HCT116 (cell line): ENCODE measurements around the gene APCDD1L. TPM values are rescaled to one million over a fixed set of nuclear protein-coding genes. Genes with fewer than 3 reads are reported as not detected.

Experiments used
- ATAC-seq: fragments of 200-7000 bp; cut with Tn5 transposase; 2 replicates; pipeline ENCODE4 v1.9.1; 2020; ENCODE audit warnings: mild to moderate bottlenecking, moderate library complexity
- BruUV-seq: library from RNA; stranded (reverse); fragments of 400-500 nt; replicated peaks from 2 replicates; lab custom pipeline; 2021; lab: Mats Ljungman, UMichigan
- CTCF ChIA-PET: fragments of 300-600 bp; sonication (Branson Sonifier 250); formaldehyde crosslinking; loops from one replicate; lab custom pipeline; 2021; ENCODE audit warnings: antibody characterized with exemption; lab: Charles Lee
- POLR2A ChIA-PET: fragments of 300-600, 350-600 bp; sonication (Branson Sonifier 250); formaldehyde crosslinking; loops from one replicate; lab custom pipeline; 2021; ENCODE audit warnings: antibody characterized with exemption; lab: Charles Lee
- RAD21 ChIA-PET, 2 experiments: fragments of 300-600 bp; sonication (Branson Sonifier 250); formaldehyde crosslinking; loops; one replicate each; lab custom pipeline; 2023; ENCODE audit warnings: low total read pairs in 2 of 2; ENCODE audit not compliant: uncharacterized antibody in 2 of 2, unreplicated experiment in 2 of 2, low non-redundant PET in 1 of 2; lab: Charles Lee
- DNase-seq: peaks from one replicate; pipeline ENCODE4 v3.0.0-alpha.2; 2010; ENCODE audit warnings: low read depth, low spot score
- H2AFZ ChIP-seq: fragments of 200-600 bp; shearing (Covaris generic), sonication (generic); 2 replicates; pipeline ENCODE4 v1.6.1; 2017; ENCODE audit warnings: low read depth, mixed run types, mixed read lengths, antibody characterized with exemption, low read length; ENCODE audit not compliant: poor library complexity, severe bottlenecking
- H3K27ac ChIP-seq: 2 replicates; pipeline ENCODE4 v1.5.1; 2012; ENCODE audit warnings: low read depth, low read length
- H3K27me3 ChIP-seq: fragments of 200-600 bp; sonication (generic); 2 replicates; pipeline ENCODE4 v1.6.1; 2016; ENCODE audit warnings: mixed run types, low read length, mixed read lengths; ENCODE audit not compliant: insufficient read depth
- H3K36me3 ChIP-seq, 2 experiments: fragments of 200-500 bp in 1 of 2; fragments of 200-600 bp in 1 of 2; sonication (Bioruptor generic) in 1 of 2; sonication (generic) in 1 of 2; 2 replicates each; pipeline versions ENCODE4 v1.5.1 to v1.6.1; 2014 to 2016; ENCODE audit warnings: low read length in 2 of 2, inconsistent platforms in 1 of 2, mixed read lengths in 1 of 2, mixed run types in 1 of 2; ENCODE audit not compliant: insufficient read depth in 2 of 2, control insufficient read depth in 1 of 2
- H3K4me1 ChIP-seq, 2 experiments: fragments of 200-600 bp in 1 of 2; sonication (generic) in 1 of 2; 2 replicates each; pipeline versions ENCODE4 v1.5.1 to v1.6.1; 2012 to 2017; ENCODE audit warnings: low read length in 2 of 2, inconsistent platforms in 1 of 2, mild to moderate bottlenecking in 1 of 2, mixed read lengths in 1 of 2, mixed run types in 1 of 2, moderate library complexity in 1 of 2; ENCODE audit not compliant: insufficient read depth in 2 of 2, control insufficient read depth in 1 of 2
- H3K4me2 ChIP-seq: fragments of 200-600 bp; sonication (generic); 2 replicates; pipeline ENCODE4 v1.6.1; 2017; ENCODE audit warnings: mixed run types, low read length, mixed read lengths
- H3K4me3 ChIP-seq, 2 experiments: fragments of 200-600 bp in 1 of 2; sonication (generic) in 1 of 2; replicated peaks in 1 of 2; 2 replicates each; pipeline ENCODE4 v1.5.1; 2011 to 2016; ENCODE audit warnings: low read length in 2 of 2, control low read depth in 1 of 2, low read depth in 1 of 2, mild to moderate bottlenecking in 1 of 2, mixed read lengths in 1 of 2, mixed run types in 1 of 2
- H3K79me2 ChIP-seq: fragments of 200-600 bp; sonication (generic); 2 replicates; pipeline ENCODE4 v1.6.1; 2017; ENCODE audit warnings: mild to moderate bottlenecking, mixed run types, low read length, moderate library complexity, mixed read lengths; ENCODE audit not compliant: insufficient read depth
- H3K9ac ChIP-seq: fragments of 200-600 bp; sonication (generic); 2 replicates; pipeline ENCODE4 v1.6.1; 2016; ENCODE audit warnings: low read length, mixed read lengths
- H3K9me2 ChIP-seq: fragments of 200-600 bp; sonication (generic), shearing (Covaris generic); 2 replicates; pipeline ENCODE4 v1.6.1; 2017; ENCODE audit warnings: mixed run types, mild to moderate bottlenecking, moderate library complexity; ENCODE audit not compliant: insufficient read depth
- H3K9me3 ChIP-seq, 2 experiments: fragments of 200-500 bp in 1 of 2; fragments of 200-600 bp in 1 of 2; sonication (Bioruptor generic) in 1 of 2; sonication (generic) in 1 of 2; 2 replicates each; pipeline ENCODE4 v1.6.1; 2014 to 2017; ENCODE audit warnings: low read length in 2 of 2, mixed read lengths in 2 of 2, inconsistent platforms in 1 of 2, low read depth in 1 of 2, mild to moderate bottlenecking in 1 of 2, mixed run types in 1 of 2, moderate library complexity in 1 of 2; ENCODE audit not compliant: control insufficient read depth in 1 of 2, insufficient read depth in 1 of 2
- H4K20me1 ChIP-seq: fragments of 200-600 bp; sonication (generic), shearing (Covaris generic); 2 replicates; pipeline ENCODE4 v1.6.1; 2017; ENCODE audit warnings: mixed run types, mild to moderate bottlenecking, moderate library complexity; ENCODE audit not compliant: insufficient read depth
- EGR1 ChIP-seq: IDR thresholded peaks from 2 replicates; pipeline ENCODE4 v1.6.1; 2012; ENCODE audit warnings: low read depth
- ELF1 ChIP-seq: IDR thresholded peaks from 2 replicates; pipeline ENCODE4 v1.6.1; 2012; ENCODE audit warnings: low read depth, borderline replicate concordance
- JUND ChIP-seq: IDR thresholded peaks from 2 replicates; pipeline ENCODE4 v1.6.1; 2012
- MAX ChIP-seq: IDR thresholded peaks from 2 replicates; pipeline ENCODE4 v1.6.1; 2012
- RAD21 ChIP-seq: IDR thresholded peaks from 2 replicates; pipeline ENCODE4 v1.6.1; 2012; ENCODE audit warnings: low read depth, mild to moderate bottlenecking
- REST ChIP-seq: IDR thresholded peaks from 2 replicates; pipeline ENCODE4 v1.6.1; 2012; ENCODE audit warnings: low read depth
- SIN3A ChIP-seq: IDR thresholded peaks from 2 replicates; pipeline ENCODE4 v1.6.1; 2012; ENCODE audit warnings: low read depth
- SP1 ChIP-seq: IDR thresholded peaks from 2 replicates; pipeline ENCODE4 v1.6.1; 2012; ENCODE audit warnings: low read depth
- SRF ChIP-seq: IDR thresholded peaks from 2 replicates; pipeline ENCODE4 v1.6.1; 2012; ENCODE audit warnings: low read depth
- TCF7L2 ChIP-seq: IDR thresholded peaks from 2 replicates; pipeline ENCODE4 v1.7.0; 2011; ENCODE audit warnings: borderline replicate concordance, inconsistent platforms; ENCODE audit not compliant: insufficient read depth, insufficient read length; ENCODE audit errors: extremely low read depth
- YY1 ChIP-seq: IDR thresholded peaks from 2 replicates; pipeline ENCODE4 v1.6.1; 2011; ENCODE audit warnings: low read length, low read depth, moderate library complexity, mild to moderate bottlenecking; ENCODE audit not compliant: insufficient replicate concordance; ENCODE audit errors: extremely low read depth
- ZNF274 ChIP-seq: fragments of 200-500 bp; sonication (Bioruptor generic); IDR thresholded peaks from 2 replicates; pipeline ENCODE4 v1.6.1; 2014; ENCODE audit warnings: mild to moderate bottlenecking, low read depth, low read length, inconsistent platforms
- intact Hi-C: fragments of 100-400 bp; cut with micrococcal nuclease; formaldehyde crosslinking; loops from 2 replicates; pipeline ENCODE4 v1.10.0; 2022
- total RNA-seq: library from RNA; stranded (reverse); gene quantifications from one replicate; pipeline ENCODE4 v1.2.1, GENCODE V29; 2021; ENCODE audit not compliant: unreplicated experiment

APCDD1L gene
- total RNA-seq, 1 experiment from 2014 or later, result not detected

- H3K4me2 ChIP-seq, result no peak overlapping the region
- H3K9me2 ChIP-seq, result no peaks in the 10 kb centered on the region
- no peaks in the 10 kb centered on the region for H4K20me1 ChIP-seq
- H3K9ac ChIP-seq, result no peak overlapping the region
- BruUV-seq, result no TSS peak
- POLR2A ChIA-PET, result no interaction called here
- CTCF ChIA-PET, result no interaction called here
- H3K9me3 ChIP-seq, result no peaks in the 10 kb centered on the region
- no peaks in the 10 kb centered on the region for H3K4me1 ChIP-seq
- H3K4me3 ChIP-seq, result no peak overlapping the region
- no peak overlapping the region for H3K27ac ChIP-seq
- H3K79me2 ChIP-seq, result no peaks in the 10 kb centered on the region
- intact Hi-C loops, result no loop called here
- DNase-seq (no peak), ATAC-seq (no peak)
- no peaks in the 10 kb centered on the region for H3K27me3 ChIP-seq
- TF ChIP-seq JUND (no peak), TCF7L2 (no peak), ELF1 (no peak), SRF (no peak), SIN3A (no peak), RAD21 (no peak), ZNF274 (no peak), SP1 (no peak)
- RAD21 ChIA-PET, result no interaction called here
- no peak overlapping the region for H2AFZ ChIP-seq
- no peaks in the 10 kb centered on the region for H3K36me3 ChIP-seq
Measured at GRCh38 chr20:58472273-58473018, 42.8 kb downstream of the APCDD1L start.

GRCh38 chr20:58471193-58472164 is 43.7 kb downstream of the APCDD1L start:
- Histone ChIP-seq H3K4me1 (no peaks in the 10 kb centered on the region), H3K79me2 (no peaks in the 10 kb centered on the region), H2AFZ (no peak overlapping the region), H3K9me2 (no peaks in the 10 kb centered on the region), H4K20me1 (no peaks in the 10 kb centered on the region), H3K4me3 (no peak overlapping the region), H3K4me2 (no peak overlapping the region), H3K9me3 (no peaks in the 10 kb centered on the region), H3K9ac (no peak overlapping the region), H3K27ac (no peak overlapping the region), H3K36me3 (no peaks in the 10 kb centered on the region), H3K27me3 (no peaks in the 10 kb centered on the region)
- ChIA-PET POLR2A (no interaction called here), CTCF (no interaction called here), RAD21 (no interaction called here)
- BruUV-seq, result no TSS peak
- intact Hi-C loops, result no loop called here
- DNase-seq (no peak), ATAC-seq (no peak)
- TF ChIP-seq SIN3A (no peak), EGR1 (no peak), MAX (no peak), YY1 (no peak), SP1 (no peak), REST (no peak), ELF1 (no peak)
